HG02885 (cell line): ENCODE data around the gene LAMA4.
"Not testable (repeated sequence)": the region's sequence is repeated elsewhere in the genome, so short reads cannot be mapped to it uniquely, and the experiment has no call there.

Source experiments
- ATAC-seq: cut with Tn5 transposase; IDR thresholded peaks from one replicate; pipeline ENCODE4 v1.9.1; 2021; ENCODE audit warnings: mild to moderate bottlenecking; ENCODE audit not compliant: unreplicated experiment, poor library complexity

LAMA4 gene

DNA sequence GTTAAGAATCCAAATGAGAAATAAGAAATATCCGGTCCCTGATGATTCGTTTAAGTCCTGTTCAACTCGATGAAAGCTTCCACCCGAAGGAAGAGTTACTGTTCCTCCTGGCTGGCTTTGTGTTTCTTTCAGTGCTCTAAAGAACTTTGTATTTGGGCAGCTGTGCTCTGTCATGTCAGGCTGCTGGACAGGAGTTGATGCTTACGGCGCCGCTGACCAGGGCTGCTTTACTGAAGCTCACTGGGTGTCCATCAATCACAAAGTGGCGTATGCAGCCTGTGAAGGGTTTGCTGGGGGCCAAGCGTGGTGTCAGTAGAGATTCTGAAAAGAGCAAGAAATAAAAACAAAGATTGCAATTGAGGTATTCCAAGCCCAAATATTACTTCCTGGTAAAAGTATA is 145.1 kb downstream of the LAMA4 start:
- ATAC-seq: no peak

DNA sequence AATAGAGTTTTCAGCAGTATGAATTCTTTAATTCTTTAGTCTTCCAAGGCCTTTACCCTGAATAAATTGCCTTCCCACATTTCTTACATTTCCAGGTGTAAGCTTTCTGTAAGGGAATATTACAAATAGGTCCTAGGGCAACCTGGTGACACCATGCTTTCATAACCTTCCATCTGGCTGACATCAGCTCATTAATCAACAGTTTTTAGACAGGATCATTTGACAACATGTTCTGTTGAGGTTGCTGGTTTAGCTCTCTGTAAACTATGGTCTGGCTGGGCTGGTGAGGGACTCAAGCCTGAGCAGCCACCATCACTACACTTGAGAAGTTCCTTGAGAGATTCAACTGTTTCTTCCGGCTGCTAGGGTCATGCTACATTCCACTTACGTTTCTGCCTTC is 147.8 kb downstream of the LAMA4 start:
- ATAC-seq: no peak

DNA sequence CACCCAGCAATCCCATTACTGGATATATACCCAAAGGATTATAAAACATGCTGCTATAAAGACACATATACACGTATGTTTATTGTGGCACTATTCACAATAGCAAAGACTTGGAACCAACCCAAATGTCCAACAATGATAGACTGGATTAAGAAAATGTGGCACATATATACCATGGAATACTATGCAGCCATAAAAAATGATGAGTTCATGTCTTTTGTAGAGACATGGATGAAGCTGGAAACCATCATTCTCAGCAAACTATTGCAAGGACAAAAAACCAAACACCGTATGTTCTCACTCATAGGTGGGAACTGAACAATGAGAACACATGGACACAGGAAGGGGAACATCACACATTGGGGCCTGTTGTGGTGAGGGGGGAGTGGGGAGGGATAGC is 148.3 kb downstream of the LAMA4 start:
- not testable (repeated sequence) for ATAC-seq

DNA sequence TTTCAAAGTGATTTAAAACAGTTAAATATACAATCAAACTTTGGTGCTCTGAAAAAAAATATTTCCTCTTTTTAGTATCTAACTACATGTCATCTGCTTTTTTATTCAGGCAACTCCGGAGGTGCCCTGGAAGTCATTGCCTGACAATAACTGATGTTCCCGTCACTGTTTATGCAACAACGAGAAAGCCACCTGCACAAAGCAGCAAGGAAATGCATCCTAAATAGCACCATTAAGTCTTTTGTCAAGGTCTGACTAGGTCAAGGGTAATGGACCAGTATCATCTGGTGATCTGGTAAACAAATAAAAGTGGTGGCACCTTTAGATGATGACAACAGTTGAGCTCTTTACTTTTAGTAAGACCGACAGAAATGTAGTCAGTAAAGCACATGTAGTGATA is 153.8 kb downstream of the LAMA4 start:
- no peak for ATAC-seq

DNA sequence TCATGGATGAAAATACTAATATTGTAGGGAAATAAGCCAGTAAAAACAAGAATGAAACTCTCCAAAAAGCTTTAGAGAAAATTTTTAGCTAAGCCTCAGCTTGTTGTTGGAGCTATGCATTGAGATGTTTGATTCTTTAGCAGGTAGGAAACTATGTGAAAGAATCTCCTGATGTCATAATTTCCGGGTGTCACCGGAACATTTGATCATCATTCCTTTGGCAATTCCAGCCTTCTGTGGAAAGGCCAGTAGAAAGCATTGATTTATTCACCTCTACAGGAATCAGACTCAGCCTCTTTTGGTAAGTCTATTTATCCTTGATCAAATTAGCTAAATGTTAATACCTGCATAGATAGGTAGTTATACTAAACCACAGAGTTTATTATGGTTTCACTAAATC is 157.5 kb downstream of the LAMA4 start:
- no peak for ATAC-seq

DNA sequence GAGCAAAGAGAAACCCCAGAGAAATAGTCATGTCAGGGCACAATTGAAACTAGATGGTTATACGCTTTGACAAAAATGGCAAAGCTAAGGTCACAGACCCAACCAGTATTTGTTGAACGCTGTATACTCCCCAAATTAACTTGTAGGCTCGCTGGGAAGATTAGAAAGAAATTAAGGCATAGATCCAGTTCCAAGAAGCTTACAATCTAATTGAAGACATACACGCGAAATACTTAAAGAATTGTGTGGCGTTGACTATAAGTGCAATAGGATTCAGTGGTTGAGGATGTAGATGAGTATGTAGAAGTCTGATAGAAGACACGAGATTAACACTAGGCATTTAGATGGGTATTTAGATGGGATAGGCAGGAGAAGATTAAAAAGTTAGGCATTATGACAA is 166.5 kb downstream of the LAMA4 start:
- ATAC-seq: no peak

DNA sequence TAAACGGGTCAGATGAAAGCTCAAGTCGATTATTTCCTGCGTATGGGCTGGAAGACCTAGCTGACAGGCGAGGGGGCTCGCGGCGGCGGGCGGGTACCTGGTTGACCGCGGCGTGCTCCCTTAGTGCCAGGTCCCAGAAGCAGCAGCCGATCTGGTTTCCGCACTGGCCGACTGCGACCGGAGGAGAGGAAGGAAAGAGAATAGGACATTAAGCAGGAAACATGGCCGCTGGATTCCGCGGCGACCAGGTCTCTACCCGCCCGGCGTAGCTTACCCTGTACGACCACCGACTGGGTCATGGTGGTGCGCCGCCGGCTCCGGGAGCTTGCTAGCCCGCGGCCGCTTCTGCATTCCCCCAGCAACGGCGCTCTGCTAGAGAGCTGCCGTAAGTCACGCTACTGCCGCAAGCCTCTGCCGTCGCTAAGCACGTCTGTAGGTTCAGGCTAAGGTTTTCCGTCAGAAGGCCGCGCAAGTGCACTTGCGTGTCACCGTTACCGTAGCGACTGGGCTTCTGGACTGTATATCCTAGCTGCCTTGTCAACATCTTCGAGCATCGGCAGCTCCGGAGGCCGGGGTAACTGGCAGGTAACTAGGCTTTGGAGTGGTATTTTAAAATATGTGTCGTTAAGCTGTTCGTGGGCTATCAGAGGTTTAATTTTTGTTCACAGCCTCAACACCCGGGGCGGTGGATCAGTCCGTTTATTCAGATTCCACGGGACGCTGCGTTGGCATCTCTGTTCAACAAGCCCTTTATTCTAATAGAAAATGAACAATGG is 167.0 kb downstream of the LAMA4 start, which contains the start of the genes FAM229B and TUBE1:
TSS of gene FAM229B (plus strand) at position 456 of the 776 bp plus-strand sequence. CDS start 11,693 bp downstream, outside the sequence.
TSS of gene TUBE1 (minus strand) at position 347 of the 776 bp plus-strand sequence. CDS start at position 299, 48 bp downstream.
- ATAC-seq: peak; percentile 97

DNA sequence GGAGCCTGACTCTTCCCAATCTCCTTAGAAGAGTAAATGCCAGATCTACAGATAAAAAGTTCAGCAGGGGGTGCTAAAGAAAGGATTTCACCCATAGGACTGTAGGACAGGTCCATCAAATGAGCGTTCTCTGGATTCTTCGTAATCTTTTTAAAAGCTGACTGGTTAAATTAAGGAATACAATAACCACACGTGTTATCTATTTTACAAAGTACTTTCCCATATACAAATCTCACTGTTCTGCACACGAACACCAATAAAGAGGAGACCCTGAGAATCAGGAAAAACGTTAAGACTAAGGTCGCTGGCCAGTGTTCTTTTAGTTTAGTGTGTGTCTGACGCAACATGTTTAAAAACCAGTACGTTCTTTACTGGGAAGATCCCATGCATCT is 167.6 kb downstream of the LAMA4 start:
- peak; percentile 35 for ATAC-seq

DNA sequence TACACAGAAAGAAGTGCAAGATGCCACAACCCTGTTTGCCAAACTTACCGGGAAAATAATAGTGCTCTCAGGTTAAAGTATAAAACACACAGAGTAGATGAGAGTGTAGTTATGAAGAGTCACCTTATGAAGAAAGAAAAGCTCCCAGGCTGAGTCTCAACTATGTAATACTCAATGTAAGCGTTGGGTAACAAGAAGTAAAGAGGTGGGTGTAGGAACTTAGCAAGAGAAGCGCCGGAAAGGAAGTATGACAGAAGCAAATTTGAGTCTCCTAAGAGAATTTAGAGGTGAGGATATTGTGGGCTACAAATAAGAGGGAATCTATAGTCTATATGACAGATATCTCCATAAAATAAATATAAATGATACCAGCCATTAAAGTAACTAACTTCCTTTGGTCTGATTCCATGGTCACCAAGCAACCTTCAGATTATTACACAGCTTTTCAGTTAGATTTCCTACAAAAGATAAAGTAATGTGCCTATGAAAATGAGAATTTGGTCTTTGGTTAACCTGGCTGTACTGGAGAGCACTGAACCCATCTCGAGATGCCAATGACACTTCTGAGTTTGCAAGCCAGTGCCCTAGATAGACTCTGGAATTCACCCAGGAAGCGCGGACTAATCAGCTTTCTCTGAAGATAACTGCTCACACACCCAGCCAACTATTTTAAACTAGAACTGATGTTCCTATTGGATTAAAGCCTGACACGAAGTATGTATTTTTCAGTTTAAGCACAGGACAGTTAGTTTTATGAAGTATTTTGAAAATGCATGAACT is 168.9 kb downstream of the LAMA4 start:
- ATAC-seq: no peak

DNA sequence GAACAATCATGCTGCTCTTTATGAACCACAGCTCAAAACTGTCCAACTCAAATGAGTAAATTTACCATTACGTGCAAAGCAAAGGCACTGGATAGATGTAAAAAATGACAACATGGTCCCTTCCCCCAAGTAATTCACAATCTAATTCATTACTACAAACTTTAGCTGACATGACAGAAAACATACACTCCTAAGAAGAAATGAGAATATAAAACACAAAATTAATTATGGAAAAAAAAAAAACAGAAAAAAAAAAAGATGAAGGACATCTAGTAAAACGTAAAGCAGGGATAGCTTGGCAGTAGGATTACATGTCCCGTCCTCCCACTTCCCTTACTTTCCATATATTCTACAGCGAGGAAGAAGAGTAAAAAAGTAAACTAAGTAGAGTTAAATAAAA is 172.8 kb downstream of the LAMA4 start:
- no peak for ATAC-seq

DNA sequence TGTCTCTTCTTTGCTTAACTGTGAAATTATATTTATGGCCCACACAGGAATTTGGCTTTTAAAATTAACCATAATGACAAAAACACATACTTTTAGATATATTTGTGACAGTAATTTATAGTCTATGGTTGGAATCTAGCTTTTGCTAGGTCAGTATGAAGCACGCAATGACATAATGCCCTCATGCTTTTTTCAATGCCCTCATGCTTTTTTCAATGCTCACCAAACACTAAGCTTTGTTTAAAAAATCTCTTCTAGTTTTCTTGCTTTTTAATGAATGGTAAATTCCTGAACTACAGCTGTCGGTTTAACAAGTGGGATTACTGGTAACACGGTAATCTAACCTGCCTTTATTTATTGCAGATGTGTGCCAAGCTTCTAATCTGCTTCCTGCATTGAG is 187.8 kb downstream of the LAMA4 start:
- no peak for ATAC-seq

DNA sequence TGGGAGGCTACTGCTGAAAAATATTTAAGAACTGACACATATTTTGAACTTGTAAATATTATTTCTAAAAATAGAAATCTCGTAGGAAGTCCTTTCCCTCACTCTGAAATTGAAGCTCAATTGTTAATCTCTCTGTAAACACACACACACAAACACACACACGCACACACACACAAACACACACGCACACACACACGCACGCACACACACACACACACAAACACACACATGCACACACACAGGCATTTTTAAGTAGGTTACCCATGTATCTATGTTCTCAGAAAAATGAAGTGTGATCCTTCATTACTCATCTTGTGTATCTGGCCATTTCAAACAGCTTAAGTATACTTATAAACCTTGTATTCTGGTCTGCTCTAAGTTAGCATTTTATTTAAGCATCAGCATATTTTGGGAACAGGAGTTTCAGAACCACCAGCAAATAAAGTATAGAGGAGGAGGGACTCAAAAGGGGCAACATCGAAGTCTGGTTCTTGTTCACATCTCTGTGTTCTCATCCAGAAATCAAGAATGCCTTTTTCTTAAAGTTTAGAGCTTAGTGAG is 188.9 kb downstream of the LAMA4 start:
- no peak for ATAC-seq

DNA sequence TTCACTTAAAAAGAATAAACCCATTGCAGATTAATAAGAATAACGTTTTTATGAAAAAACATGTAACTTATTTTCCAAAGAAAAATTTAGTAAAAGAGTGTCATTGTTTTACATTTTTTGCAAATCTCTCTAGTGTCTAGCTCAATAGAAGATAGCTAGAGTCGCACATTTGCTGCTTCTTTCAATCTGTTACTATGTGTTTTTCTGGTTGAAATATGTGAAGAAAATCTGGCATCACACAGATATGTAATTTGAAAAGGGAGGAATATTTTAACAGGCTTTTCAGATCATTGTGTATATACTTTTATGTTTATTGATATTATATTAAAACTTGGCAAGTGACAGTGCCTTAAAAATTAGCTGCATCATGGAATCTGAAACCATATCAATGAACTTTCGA is 191.4 kb downstream of the LAMA4 start:
- ATAC-seq: no peak

DNA sequence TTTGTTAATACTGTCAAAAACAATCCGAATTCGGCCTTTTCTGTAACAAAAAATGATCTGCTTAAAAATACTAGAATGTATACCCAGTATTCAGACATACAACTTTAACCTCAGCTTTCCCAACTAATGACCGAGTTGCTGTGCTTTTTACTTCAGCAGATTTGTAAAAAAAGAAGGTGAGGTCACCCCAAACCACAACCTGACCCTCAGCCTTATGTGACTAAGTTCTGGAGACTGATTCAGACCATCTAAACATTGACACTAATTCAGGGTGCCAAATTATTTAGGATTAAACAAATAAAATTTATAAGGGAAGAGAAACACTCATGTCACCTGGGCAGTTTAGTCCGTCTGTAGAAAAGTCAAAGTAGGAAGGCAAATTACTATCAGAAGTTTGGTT is 192.8 kb downstream of the LAMA4 start:
- no peak for ATAC-seq
